IMR-90 (cell line): ENCODE results near the gene CEP68. TPM values are rescaled to one million over a fixed set of nuclear protein-coding genes. Genes with fewer than 3 reads are reported as not detected.

Experiments used
- ATAC-seq: fragments of 200-7000 bp; cut with Tn5 transposase; 2 replicates; pipeline ENCODE4 v1.9.1; 2020; ENCODE audit warnings: low read depth, mild to moderate bottlenecking, moderate library complexity
- BruUV-seq: library from RNA; stranded (reverse); fragments of 400-500 nt; replicated peaks from 2 replicates; lab custom pipeline; 2021; lab: Mats Ljungman, UMichigan
- CTCF ChIA-PET: fragments of 300-600 bp; formaldehyde crosslinking; extraction: SDS; loops from one replicate; lab custom pipeline; 2021; ENCODE audit warnings: antibody characterized with exemption; lab: Yijun Ruan, JAX
- POLR2A ChIA-PET: fragments of 300-600 bp; sonication (Branson Sonifier 250); formaldehyde crosslinking; loops from one replicate; lab custom pipeline; 2022; ENCODE audit warnings: antibody characterized with exemption; ENCODE audit not compliant: unreplicated experiment; lab: Charles Lee
- DNase-seq: peaks from one replicate; pipeline ENCODE4 v3.0.0; 2013
- H2AFZ ChIP-seq: replicated peaks from 2 replicates; pipeline ENCODE3; 2013; ENCODE audit warnings: low read length, mild to moderate bottlenecking; ENCODE audit not compliant: poor library complexity
- H2AK5ac ChIP-seq: 2 replicates; pipeline ENCODE4 v1.6.1; 2013; ENCODE audit warnings: low read depth, low read length, inconsistent platforms
- H2AK9ac ChIP-seq: replicated peaks from 2 replicates; pipeline ENCODE3; 2013; ENCODE audit warnings: mild to moderate bottlenecking, low read depth, low read length, moderate library complexity; ENCODE audit not compliant: poor library complexity
- H2BK120ac ChIP-seq: 2 replicates; pipeline ENCODE4 v1.6.1; 2013; ENCODE audit warnings: low read depth, low read length, inconsistent platforms
- H2BK15ac ChIP-seq: 3 replicates; pipeline ENCODE4 v1.6.1; 2013; ENCODE audit warnings: low read depth, low read length, inconsistent platforms
- H2BK20ac ChIP-seq: 2 replicates; pipeline ENCODE4 v1.6.1; 2013; ENCODE audit warnings: low read depth, mild to moderate bottlenecking, inconsistent platforms, low read length, moderate library complexity
- H2BK5ac ChIP-seq: 2 replicates; pipeline ENCODE4 v1.6.1; 2013; ENCODE audit warnings: mild to moderate bottlenecking, low read depth, low read length, inconsistent platforms; ENCODE audit not compliant: poor library complexity, severe bottlenecking
- H3K14ac ChIP-seq: replicated peaks from 2 replicates; pipeline ENCODE4 v1.6.1; 2013; ENCODE audit warnings: low read depth, low read length, inconsistent platforms
- H3K18ac ChIP-seq: 2 replicates; pipeline ENCODE4 v1.6.1; 2013; ENCODE audit warnings: low read depth, low read length, control low read depth
- H3K23ac ChIP-seq: 2 replicates; pipeline ENCODE4 v1.6.1; 2013; ENCODE audit warnings: low read depth, low read length, inconsistent platforms
- H3K27ac ChIP-seq: 2 replicates; pipeline ENCODE4 v1.5.1; 2013; ENCODE audit warnings: mild to moderate bottlenecking, control low read depth, low read length; ENCODE audit not compliant: insufficient read depth
- H3K27me3 ChIP-seq: 2 replicates; pipeline ENCODE4 v1.6.1; 2013; ENCODE audit warnings: low read length; ENCODE audit not compliant: control insufficient read depth, insufficient read depth
- H3K36me3 ChIP-seq: 2 replicates; pipeline ENCODE4 v1.6.1; 2013; ENCODE audit warnings: low read length, mixed read lengths; ENCODE audit not compliant: control insufficient read depth, insufficient read depth
- H3K4ac ChIP-seq: 2 replicates; pipeline ENCODE4 v1.6.1; 2013; ENCODE audit warnings: low read depth, low read length, inconsistent platforms
- H3K4me1 ChIP-seq: 2 replicates; pipeline ENCODE4 v1.6.1; 2013; ENCODE audit warnings: low read length, mixed read lengths; ENCODE audit not compliant: control insufficient read depth, insufficient read depth
- H3K4me2 ChIP-seq: 2 replicates; pipeline ENCODE4 v1.6.1; 2013; ENCODE audit warnings: low read depth, mild to moderate bottlenecking, control low read depth, low read length, moderate library complexity
- H3K4me3 ChIP-seq: 2 replicates; pipeline ENCODE4 v1.5.1; 2013; ENCODE audit warnings: low read depth, mild to moderate bottlenecking, control low read depth, low read length, moderate library complexity; ENCODE audit not compliant: insufficient read depth
- H3K56ac ChIP-seq: 2 replicates; pipeline ENCODE4 v1.6.1; 2013; ENCODE audit warnings: low read length, inconsistent platforms; ENCODE audit not compliant: insufficient read depth; ENCODE audit errors: extremely low read depth
- H3K79me1 ChIP-seq, 2 experiments: 2 replicates each; pipeline ENCODE4 v1.6.1; 2013; ENCODE audit warnings: low read length in 2 of 2, inconsistent platforms in 1 of 2, low read depth in 1 of 2
- H3K9ac ChIP-seq: 2 replicates; pipeline ENCODE4 v1.6.1; 2013; ENCODE audit warnings: low read depth, low read length, control low read depth
- H3K9me1 ChIP-seq: 2 replicates; pipeline ENCODE4 v1.6.1; 2013; ENCODE audit warnings: low read length, inconsistent platforms; ENCODE audit not compliant: insufficient read depth
- H3K9me3 ChIP-seq: 2 replicates; pipeline ENCODE4 v1.6.1; 2013; ENCODE audit warnings: low read length; ENCODE audit not compliant: control insufficient read depth, insufficient read depth
- H4K20me1 ChIP-seq: 2 replicates; pipeline ENCODE4 v1.6.1; 2013; ENCODE audit warnings: low read length, inconsistent platforms; ENCODE audit not compliant: insufficient read depth
- H4K5ac ChIP-seq: 2 replicates; pipeline ENCODE4 v1.6.1; 2013; ENCODE audit warnings: mild to moderate bottlenecking, low read depth, low read length, control low read depth
- H4K8ac ChIP-seq, 2 experiments: 2 replicates each; pipeline ENCODE4 v1.6.1; 2013; ENCODE audit warnings: low read depth in 2 of 2, low read length in 2 of 2, control low read depth in 1 of 2, inconsistent platforms in 1 of 2
- H4K91ac ChIP-seq: 2 replicates; pipeline ENCODE4 v1.6.1; 2013; ENCODE audit warnings: low read depth, low read length, inconsistent platforms; ENCODE audit not compliant: insufficient read depth
- BHLHE40 ChIP-seq: fragments of 150-350 bp; IDR thresholded peaks from 2 replicates; pipeline ENCODE4 v1.6.1; 2016; ENCODE audit warnings: mild to moderate bottlenecking, low read depth, low read length
- CEBPB ChIP-seq: IDR thresholded peaks from 2 replicates; pipeline ENCODE4 v1.6.1; 2012; ENCODE audit warnings: low read depth, low read length, improper control_type of control experiment
- CHD1 ChIP-seq: IDR thresholded peaks from 2 replicates; pipeline ENCODE4 v1.6.1; 2012; ENCODE audit warnings: low read depth, low read length, improper control_type of control experiment
- MAZ ChIP-seq: IDR thresholded peaks from 2 replicates; pipeline ENCODE4 v1.6.1; 2012; ENCODE audit warnings: low read depth, mild to moderate bottlenecking, low read length, improper control_type of control experiment, moderate library complexity, borderline replicate concordance
- POLR2A ChIP-seq: IDR thresholded peaks from 2 replicates; pipeline ENCODE4 v1.6.1; 2012; ENCODE audit warnings: mild to moderate bottlenecking, low read depth, low read length
- RFX5 ChIP-seq: IDR thresholded peaks from 2 replicates; pipeline ENCODE4 v1.8.0; 2012; ENCODE audit warnings: low read depth, mild to moderate bottlenecking, low read length, moderate library complexity
- SMC3 ChIP-seq: fragments of 150-350 bp; IDR thresholded peaks from 2 replicates; pipeline ENCODE4 v1.6.1; 2016; ENCODE audit warnings: low read depth, mild to moderate bottlenecking, antibody characterized with exemption, low read length, moderate library complexity
- WGBS, 2 experiments: methylation state at CpG; one replicate each; pipeline versions ENCODE4 v1.1.5 to v1.1.7; 2013; ENCODE audit warnings: missing lambda C conversion rate in 2 of 2; ENCODE audit not compliant: insufficient read length in 1 of 2; ENCODE audit errors: extremely low coverage in 2 of 2; 5-methylcytosine and 5-hydroxymethylcytosine counted together
- dilution Hi-C: fragments of 300-500 bp; cut with HindIII; formaldehyde crosslinking; loops from one replicate; pipeline ENCODE4 v1.14.3; 2018; ENCODE audit warnings: low sequenced_read_pairs; ENCODE audit not compliant: unreplicated experiment
- in situ Hi-C: fragments of 300-500 bp; cut with MboI; formaldehyde crosslinking; loops from 3 replicates; pipeline ENCODE4 v1.14.3; 2019; ENCODE audit warnings: low sequenced_read_pairs, inconsistent platforms, mixed read lengths
- intact Hi-C: fragments of 100-400 bp; cut with micrococcal nuclease; formaldehyde crosslinking; loops from 2 replicates; pipeline ENCODE4 v1.10.0; 2022
- polyA plus RNA-seq, 3 experiments: library from polyadenylated mRNA; depleted of rRNA; stranded (reverse); fragments of >200 nt; gene quantifications; 2 replicates each; pipeline ENCODE4 v1.2.3, GENCODE V29; 2012; ENCODE audit warnings: low replicate concordance in 1 of 3
- total RNA-seq: library from RNA; depleted of rRNA; stranded (reverse); fragments of >200 nt; gene quantifications from 2 replicates; pipeline ENCODE4 v1.2.3, GENCODE V29; 2012
- TF ChIP-seq, protein P1 (sequence below): fragments of 150-350 bp; IDR thresholded peaks from 2 replicates; pipeline ENCODE4 v1.6.1; 2017; ENCODE audit warnings: mild to moderate bottlenecking, antibody characterized with exemption, low read length, low read depth
- TF ChIP-seq, protein P2 (sequence below): conservative IDR thresholded peaks from 2 replicates; pipeline ENCODE4 v1.5.1; 2012; ENCODE audit warnings: mild to moderate bottlenecking, low read depth, low read length, improper control_type of control experiment
- TF ChIP-seq, protein P3 (sequence below): fragments of 150-350 bp; IDR thresholded peaks from 2 replicates; pipeline ENCODE4 v1.6.1; 2016; ENCODE audit warnings: low read depth, mild to moderate bottlenecking, low read length, moderate library complexity, borderline replicate concordance

The CEP68 gene
- total and polyA plus RNA-seq, 2 of the 4 experiments (the other 2 are of a cell fraction), result 5.5 to 5.6 TPM

DNA sequence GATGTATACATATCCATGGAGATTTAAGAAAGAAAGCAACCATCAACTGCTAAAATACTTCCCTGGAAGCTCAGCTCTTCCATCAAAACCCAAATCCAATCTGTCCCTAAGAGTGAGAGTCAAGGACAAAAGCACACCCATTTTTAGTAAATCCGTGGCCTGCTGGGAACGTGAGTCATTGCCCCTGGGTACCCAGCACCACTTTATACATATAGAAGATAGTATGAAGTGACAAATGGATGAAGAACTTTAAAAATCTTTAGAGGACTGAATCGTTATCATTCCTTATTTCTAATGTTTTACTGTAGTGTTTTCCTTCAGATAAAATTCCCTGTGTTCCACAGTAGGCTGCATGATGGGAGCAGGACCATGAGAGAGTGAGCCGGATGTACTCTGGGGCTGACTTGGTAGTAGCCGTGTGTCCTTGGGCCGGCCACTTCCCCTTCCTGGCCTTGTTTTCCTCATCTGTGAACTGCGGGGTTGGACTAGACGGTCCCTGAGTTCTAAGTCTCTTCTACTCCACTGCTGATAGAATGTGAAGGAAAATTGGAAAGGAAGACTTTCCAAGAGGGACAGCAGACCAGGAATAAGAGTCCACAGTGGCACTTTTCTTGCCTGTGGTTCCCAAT is 28.5 kb upstream of the CEP68 start:
- intact Hi-C loops, result no loop called here
- H3K36me3 ChIP-seq, result no peaks in the 10 kb centered on the region
- H3K4me2 ChIP-seq, result no peak overlapping the region
- H3K14ac ChIP-seq, result 0 out of 2 replicates have a peak overlapping the region, but pooled peaks have one; percentile 19
- no peak overlapping the region for H2AK5ac ChIP-seq
- H4K91ac ChIP-seq, result peak overlapping the region; percentile 19; the same call in 1 of the 2 replicates
- H2AFZ ChIP-seq, result no peak overlapping the region
- in situ Hi-C loops, result loop anchor here (25.0 kb wide), 1 partner anchor 690 kb away; no protein-coding TSS in a partner anchor
- WGBS, 2 experiments, result no CpG with 5 or more reads among the region's 8 CpGs
- H2BK20ac ChIP-seq, result no peak overlapping the region
- BruUV-seq, result no TSS peak
- H3K23ac ChIP-seq, result peak overlapping the region; percentile 52; the same call in 1 of the 2 replicates
- H2AK9ac ChIP-seq, result no peak overlapping the region
- H3K9me1 ChIP-seq, result 0 out of 2 replicates have a peak, but pooled peaks cover 10% of the 10 kb centered on the region
- ATAC-seq (peak; percentile 15; the same call in 1 of the 2 replicates), DNase-seq (no peak)
- TF ChIP-seq, protein P1, sequence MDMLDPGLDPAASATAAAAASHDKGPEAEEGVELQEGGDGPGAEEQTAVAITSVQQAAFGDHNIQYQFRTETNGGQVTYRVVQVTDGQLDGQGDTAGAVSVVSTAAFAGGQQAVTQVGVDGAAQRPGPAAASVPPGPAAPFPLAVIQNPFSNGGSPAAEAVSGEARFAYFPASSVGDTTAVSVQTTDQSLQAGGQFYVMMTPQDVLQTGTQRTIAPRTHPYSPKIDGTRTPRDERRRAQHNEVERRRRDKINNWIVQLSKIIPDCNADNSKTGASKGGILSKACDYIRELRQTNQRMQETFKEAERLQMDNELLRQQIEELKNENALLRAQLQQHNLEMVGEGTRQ, result no peak
- TF ChIP-seq CHD1, result no peak
- no peak for TF ChIP-seq SMC3
- TF ChIP-seq, protein P2, sequence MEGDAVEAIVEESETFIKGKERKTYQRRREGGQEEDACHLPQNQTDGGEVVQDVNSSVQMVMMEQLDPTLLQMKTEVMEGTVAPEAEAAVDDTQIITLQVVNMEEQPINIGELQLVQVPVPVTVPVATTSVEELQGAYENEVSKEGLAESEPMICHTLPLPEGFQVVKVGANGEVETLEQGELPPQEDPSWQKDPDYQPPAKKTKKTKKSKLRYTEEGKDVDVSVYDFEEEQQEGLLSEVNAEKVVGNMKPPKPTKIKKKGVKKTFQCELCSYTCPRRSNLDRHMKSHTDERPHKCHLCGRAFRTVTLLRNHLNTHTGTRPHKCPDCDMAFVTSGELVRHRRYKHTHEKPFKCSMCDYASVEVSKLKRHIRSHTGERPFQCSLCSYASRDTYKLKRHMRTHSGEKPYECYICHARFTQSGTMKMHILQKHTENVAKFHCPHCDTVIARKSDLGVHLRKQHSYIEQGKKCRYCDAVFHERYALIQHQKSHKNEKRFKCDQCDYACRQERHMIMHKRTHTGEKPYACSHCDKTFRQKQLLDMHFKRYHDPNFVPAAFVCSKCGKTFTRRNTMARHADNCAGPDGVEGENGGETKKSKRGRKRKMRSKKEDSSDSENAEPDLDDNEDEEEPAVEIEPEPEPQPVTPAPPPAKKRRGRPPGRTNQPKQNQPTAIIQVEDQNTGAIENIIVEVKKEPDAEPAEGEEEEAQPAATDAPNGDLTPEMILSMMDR, result no peak
- TF ChIP-seq, protein P3, sequence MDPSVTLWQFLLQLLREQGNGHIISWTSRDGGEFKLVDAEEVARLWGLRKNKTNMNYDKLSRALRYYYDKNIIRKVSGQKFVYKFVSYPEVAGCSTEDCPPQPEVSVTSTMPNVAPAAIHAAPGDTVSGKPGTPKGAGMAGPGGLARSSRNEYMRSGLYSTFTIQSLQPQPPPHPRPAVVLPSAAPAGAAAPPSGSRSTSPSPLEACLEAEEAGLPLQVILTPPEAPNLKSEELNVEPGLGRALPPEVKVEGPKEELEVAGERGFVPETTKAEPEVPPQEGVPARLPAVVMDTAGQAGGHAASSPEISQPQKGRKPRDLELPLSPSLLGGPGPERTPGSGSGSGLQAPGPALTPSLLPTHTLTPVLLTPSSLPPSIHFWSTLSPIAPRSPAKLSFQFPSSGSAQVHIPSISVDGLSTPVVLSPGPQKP, result no peak
- TF ChIP-seq RFX5, result no peak
- TF ChIP-seq BHLHE40, result no peak
- TF ChIP-seq CEBPB, result no peak
- TF ChIP-seq MAZ, result no peak
- no peak for TF ChIP-seq POLR2A
- H2BK15ac ChIP-seq, result no peak overlapping the region
- H3K27me3 ChIP-seq, result peaks cover 3% of the 10 kb centered on the region
- CTCF ChIA-PET, result no interaction called here
- no peak overlapping the region for H3K56ac ChIP-seq
- POLR2A ChIA-PET, result no interaction called here
- no peaks in the 10 kb centered on the region for H3K79me1 ChIP-seq
- no peak overlapping the region for H2BK5ac ChIP-seq
- H3K9ac ChIP-seq, result no peak overlapping the region
- dilution Hi-C loops, result no loop called here
- no peak overlapping the region for H3K18ac ChIP-seq
- H4K5ac ChIP-seq, result no peak overlapping the region
- no peak overlapping the region for H3K27ac ChIP-seq
- no peaks in the 10 kb centered on the region for H3K9me3 ChIP-seq
- no peak overlapping the region for H3K4me3 ChIP-seq
- no peak overlapping the region for H2BK120ac ChIP-seq
- no peaks in the 10 kb centered on the region for H4K20me1 ChIP-seq
- H4K8ac ChIP-seq, result no peak overlapping the region
- peak overlapping the region; percentile 60; the same call in 1 of the 2 replicates for H3K4ac ChIP-seq
- peaks cover 11% of the 10 kb centered on the region for H3K4me1 ChIP-seq
